Mesodermal cell (in vitro differentiated cells): ENCODE measurements around the gene TTLL7. TPM values are rescaled to one million over a fixed set of nuclear protein-coding genes. Genes with fewer than 3 reads are reported as not detected.

Experiments
- H3K27ac ChIP-seq: 2 replicates; pipeline ENCODE4 v1.7.0; 2013; ENCODE audit warnings: mild to moderate bottlenecking, low read depth, low read length, moderate library complexity; ENCODE audit not compliant: severe bottlenecking
- H3K36me3 ChIP-seq: 2 replicates; pipeline ENCODE4 v1.7.1; 2013; ENCODE audit warnings: mild to moderate bottlenecking, low read length, moderate library complexity; ENCODE audit not compliant: control insufficient read depth, insufficient read depth
- H3K4me1 ChIP-seq: one replicate; pipeline ENCODE4 v1.7.1; 2013; ENCODE audit warnings: mild to moderate bottlenecking, low read length; ENCODE audit not compliant: insufficient read depth, control insufficient read depth, poor library complexity, severe bottlenecking
- H3K4me3 ChIP-seq: 2 replicates; pipeline ENCODE4 v1.7.0; 2013; ENCODE audit warnings: low read length, control low read depth, mild to moderate bottlenecking; ENCODE audit not compliant: insufficient read depth, poor library complexity, severe bottlenecking; ENCODE audit errors: extremely low read depth
- H3K9me3 ChIP-seq: 2 replicates; pipeline ENCODE4 v1.7.1; 2013; ENCODE audit warnings: mild to moderate bottlenecking, low read length, moderate library complexity; ENCODE audit not compliant: control insufficient read depth
- WGBS, 2 experiments: methylation state at CpG; one replicate each; pipeline ENCODE4 v1.1.5; 2013; ENCODE audit warnings: missing lambda C conversion rate in 2 of 2; ENCODE audit not compliant: insufficient coverage in 2 of 2; 5-methylcytosine and 5-hydroxymethylcytosine counted together
- polyA plus RNA-seq, 2 experiments: library from polyadenylated mRNA; stranded (reverse); fragments of 50-300 nt; gene quantifications; one replicate each; pipeline ENCODE4 v1.2.3, GENCODE V29; 2013

Gene TTLL7, protein sequence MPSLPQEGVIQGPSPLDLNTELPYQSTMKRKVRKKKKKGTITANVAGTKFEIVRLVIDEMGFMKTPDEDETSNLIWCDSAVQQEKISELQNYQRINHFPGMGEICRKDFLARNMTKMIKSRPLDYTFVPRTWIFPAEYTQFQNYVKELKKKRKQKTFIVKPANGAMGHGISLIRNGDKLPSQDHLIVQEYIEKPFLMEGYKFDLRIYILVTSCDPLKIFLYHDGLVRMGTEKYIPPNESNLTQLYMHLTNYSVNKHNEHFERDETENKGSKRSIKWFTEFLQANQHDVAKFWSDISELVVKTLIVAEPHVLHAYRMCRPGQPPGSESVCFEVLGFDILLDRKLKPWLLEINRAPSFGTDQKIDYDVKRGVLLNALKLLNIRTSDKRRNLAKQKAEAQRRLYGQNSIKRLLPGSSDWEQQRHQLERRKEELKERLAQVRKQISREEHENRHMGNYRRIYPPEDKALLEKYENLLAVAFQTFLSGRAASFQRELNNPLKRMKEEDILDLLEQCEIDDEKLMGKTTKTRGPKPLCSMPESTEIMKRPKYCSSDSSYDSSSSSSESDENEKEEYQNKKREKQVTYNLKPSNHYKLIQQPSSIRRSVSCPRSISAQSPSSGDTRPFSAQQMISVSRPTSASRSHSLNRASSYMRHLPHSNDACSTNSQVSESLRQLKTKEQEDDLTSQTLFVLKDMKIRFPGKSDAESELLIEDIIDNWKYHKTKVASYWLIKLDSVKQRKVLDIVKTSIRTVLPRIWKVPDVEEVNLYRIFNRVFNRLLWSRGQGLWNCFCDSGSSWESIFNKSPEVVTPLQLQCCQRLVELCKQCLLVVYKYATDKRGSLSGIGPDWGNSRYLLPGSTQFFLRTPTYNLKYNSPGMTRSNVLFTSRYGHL
- 4.6 TPM for polyA plus RNA-seq (2013, experiment 1 of 2)
- 5.3 TPM for polyA plus RNA-seq (2013, experiment 2 of 2)

DNA sequence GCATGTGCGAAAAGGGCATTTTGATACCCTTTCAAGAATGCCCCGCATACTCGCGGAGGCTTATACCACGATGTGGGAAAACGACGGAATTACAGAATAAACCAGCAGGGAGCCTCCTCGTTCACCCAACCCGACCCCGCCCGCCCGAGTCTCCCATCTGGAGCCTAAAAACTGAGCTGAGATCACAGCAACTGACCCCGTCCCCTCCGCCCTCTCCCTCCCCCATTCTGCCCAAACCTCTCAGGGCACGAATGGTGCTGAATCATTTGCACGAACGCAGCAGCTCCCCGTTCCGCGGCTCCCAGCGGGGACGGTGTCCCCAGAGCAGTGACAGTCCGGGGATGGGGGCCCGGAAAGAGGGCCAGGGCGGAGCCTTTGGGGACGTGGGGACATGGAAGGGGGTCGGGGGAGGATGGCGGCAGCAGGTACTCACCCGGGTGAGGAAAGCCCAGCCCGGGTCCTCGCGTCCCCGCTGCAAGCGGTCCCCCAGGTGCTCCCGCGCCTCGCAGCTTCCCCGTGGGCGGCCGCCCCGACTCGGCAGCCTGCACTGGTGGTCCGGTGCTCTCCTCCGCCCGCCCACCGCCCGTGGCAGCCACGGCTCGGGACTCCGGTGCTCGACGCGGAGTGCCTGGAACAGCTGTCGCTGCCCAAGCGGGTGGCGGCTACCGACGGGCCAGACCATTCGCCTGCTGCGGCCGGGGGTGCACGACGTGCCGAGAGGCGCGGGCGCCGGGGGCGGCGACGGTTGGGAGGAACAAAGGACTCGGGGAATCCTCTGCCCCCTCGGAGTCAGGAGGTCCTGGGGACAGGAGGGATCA, at the start of gene TTLL7:
Gene TTLL7 (minus strand): TSS at position 635 of the 818 bp plus-strand sequence. CDS start 46,921 bp downstream, outside the sequence.
- no peaks in the 10 kb centered on the region for H3K36me3 ChIP-seq
- no peaks in the 10 kb centered on the region for H3K4me1 ChIP-seq
- 0 to 1% methylated on average over 43 to 57 of the region's 73 CpGs for WGBS, 2 experiments
- H3K27ac ChIP-seq: peak within 1 kb of the TSS; percentile 80
- H3K4me3 ChIP-seq: peak within 1 kb of the TSS; percentile 65
- no peaks in the 10 kb centered on the region for H3K9me3 ChIP-seq

DNA sequence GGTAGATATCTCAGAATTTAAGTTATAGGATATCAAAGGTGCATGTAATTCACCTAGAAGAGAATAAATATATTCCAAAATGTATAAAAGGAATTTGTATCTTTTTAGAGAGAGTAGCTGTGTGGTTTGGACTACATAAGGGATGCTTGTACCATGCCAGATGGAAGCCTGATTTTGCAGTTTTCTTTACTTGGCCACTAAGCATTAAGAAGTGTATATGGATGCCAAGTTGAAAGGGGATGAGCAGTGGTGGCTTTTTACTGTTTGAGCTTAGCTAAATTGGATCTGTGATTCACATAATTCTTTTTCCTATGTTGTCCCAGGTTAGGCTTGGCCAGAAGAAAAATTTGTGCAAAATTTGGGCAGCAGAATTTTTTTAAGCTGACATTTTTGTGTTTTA, 43.5 kb upstream of the TTLL7 start:
- no peaks in the 10 kb centered on the region for H3K36me3 ChIP-seq
- H3K4me3 ChIP-seq: no peak overlapping the region
- no peak overlapping the region for H3K27ac ChIP-seq
- H3K9me3 ChIP-seq: no peaks in the 10 kb centered on the region
- H3K4me1 ChIP-seq: no peaks in the 10 kb centered on the region

DNA sequence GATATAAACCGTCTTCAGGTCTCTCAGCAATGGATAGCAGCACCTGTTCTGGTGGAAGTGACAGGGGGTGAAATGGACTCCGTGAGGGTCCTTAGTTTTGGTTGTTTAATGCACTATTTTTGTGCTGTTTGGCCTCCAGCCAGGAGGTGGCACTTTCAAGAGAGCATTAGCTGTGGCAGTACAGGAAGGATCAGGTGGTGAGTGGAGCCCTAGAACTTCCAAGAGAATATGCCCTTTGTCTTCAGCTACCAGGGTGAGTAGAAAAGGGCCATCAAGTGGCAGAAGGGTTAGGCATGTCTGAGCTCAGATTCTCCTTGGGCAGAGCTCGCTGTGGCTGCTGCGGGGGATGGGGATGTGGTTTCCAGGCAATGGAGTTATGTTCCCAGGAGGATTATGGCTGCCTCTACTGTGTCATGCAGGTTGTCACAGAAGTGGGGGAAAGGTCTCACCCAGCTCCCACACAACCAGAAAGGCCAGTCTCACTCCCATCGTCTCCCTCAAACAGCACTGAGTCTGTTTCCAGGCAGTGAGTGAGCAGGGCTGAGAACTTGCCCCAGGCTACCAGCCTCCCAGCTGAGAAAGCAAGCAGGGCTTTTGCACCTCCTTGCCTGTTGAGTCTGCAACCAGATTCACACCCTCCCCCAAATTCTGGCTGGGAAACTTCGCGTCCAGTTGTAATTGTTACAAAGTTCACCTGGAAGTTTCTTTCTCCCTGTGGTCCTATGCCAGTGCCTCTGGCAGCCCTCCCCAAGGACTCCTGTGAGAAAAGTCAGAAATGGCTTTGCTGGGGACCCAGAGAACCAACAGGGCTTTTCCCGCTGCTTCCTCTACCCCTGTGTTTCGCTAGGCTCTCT, 39.1 kb upstream of the TTLL7 start:
- H3K36me3 ChIP-seq: no peaks in the 10 kb centered on the region
- WGBS, 2 experiments: 65 to 81% methylated on average over 5 to 6 of the region's 9 CpGs
- no peaks in the 10 kb centered on the region for H3K9me3 ChIP-seq

DNA sequence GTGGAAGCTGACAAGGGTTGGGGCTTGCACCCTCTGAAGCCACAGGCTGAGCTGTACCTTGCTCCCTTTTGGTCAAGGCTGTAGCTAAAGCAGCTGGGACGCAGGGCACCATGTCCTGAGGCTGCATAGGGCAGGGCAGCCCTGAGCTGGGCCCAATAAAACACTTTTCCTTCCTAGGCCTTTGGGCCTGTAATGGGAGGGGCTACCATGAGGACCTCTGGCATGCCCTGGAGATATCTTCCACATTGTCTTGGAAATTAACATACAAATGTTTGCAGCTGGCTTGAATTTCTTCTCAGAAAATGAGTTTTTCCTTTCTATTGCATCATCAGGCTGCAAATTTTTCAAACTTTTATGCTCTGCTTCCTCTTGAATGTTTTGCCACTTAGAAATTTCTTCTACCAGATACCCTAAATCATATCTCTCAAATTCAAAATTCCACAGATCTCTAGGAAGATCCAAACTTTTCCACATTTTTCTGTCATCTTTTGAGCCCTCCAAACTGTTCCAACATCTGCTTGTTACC, 32.9 kb upstream of the TTLL7 start:
- Histone ChIP-seq H3K4me3 (no peak overlapping the region), H3K27ac (no peak overlapping the region), H3K4me1 (no peaks in the 10 kb centered on the region), H3K36me3 (no peaks in the 10 kb centered on the region), H3K9me3 (no peaks in the 10 kb centered on the region)
- 71% methylated on average over 1 of the region's 1 CpG; no CpG with 5 or more reads in 1 of the 2 experiments for WGBS, 2 experiments

More for the DNA sequence above, 39.1 kb upstream of the TTLL7 start:
- no peak overlapping the region for H3K27ac ChIP-seq
- no peaks in the 10 kb centered on the region for H3K4me1 ChIP-seq
- no peak overlapping the region for H3K4me3 ChIP-seq

DNA sequence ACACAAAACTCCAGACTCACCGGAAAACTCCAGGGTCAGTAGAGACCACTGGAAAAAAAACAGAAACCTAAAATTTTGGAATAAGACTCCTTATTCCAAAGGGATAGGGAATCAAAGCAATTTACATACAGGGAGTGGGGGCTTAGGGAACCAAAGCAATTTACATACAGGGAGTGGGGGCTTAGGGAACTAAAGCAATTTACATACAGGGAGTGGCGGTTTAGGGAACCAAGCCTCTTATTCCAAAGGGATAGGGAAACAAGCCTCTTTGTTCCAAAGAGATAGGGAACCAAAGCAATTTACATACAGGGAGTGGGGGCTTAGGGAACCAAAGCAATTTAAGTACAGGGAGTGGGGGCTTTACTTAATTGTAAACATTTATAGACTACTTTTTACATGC, 28.4 kb upstream of the TTLL7 start:
- Histone ChIP-seq H3K27ac (no peak overlapping the region), H3K36me3 (no peaks in the 10 kb centered on the region), H3K4me1 (no peaks in the 10 kb centered on the region), H3K9me3 (no peaks in the 10 kb centered on the region), H3K4me3 (no peak overlapping the region)
- WGBS, 2 experiments: 0% methylated on average over 1 of the region's 2 CpGs; no CpG with 5 or more reads in 1 of the 2 experiments

DNA sequence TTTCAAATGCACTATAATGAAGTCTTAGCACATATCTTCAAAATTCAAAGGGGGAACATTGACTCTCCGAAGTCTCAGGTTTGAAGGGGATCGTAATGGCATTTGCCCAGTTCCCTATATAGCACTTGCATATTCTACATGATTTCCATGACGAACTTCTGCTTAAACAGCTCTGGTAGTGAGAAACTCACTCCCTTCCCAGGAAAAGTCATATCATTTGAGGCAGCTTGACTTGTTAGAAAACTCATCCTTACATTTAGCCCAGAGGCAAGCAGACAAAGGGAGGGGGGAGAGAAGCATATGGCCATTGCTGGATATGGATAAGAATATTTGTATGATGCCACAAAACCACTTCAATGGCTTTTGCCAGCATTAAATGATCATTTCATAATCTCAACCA, 27.0 kb upstream of the TTLL7 start:
- Histone ChIP-seq H3K4me3 (no peak overlapping the region), H3K4me1 (no peaks in the 10 kb centered on the region), H3K27ac (no peak overlapping the region), H3K9me3 (peaks cover 4% of the 10 kb centered on the region), H3K36me3 (no peaks in the 10 kb centered on the region)
- WGBS, 2 experiments: 40 to 80% methylated on average over 1 to 3 of the region's 3 CpGs

DNA sequence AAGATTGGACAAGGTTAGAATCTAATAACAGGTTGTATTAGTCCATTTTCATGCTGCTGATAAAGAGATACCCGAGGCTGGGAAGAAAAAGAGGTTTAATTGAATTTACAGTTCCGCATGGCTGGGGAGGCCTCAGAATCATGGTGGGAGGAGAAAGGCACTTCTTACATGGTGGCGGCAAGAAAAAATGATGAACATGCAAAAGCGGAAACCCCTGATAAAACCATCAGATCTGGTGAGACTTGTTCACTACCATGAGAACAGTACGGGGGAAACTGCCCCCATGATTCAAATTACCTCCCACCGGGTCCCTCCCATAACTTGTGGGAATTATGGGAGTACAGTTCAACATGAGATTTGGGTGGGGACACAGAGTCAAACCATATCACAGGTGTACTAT, 22.9 kb upstream of the TTLL7 start:
- H3K9me3 ChIP-seq: peaks cover 4% of the 10 kb centered on the region
- WGBS, 2 experiments: 71 to 100% methylated on average over 1 to 2 of the region's 6 CpGs
- no peaks in the 10 kb centered on the region for H3K4me1 ChIP-seq
- no peak overlapping the region for H3K27ac ChIP-seq
- no peaks in the 10 kb centered on the region for H3K36me3 ChIP-seq
- H3K4me3 ChIP-seq: no peak overlapping the region

DNA sequence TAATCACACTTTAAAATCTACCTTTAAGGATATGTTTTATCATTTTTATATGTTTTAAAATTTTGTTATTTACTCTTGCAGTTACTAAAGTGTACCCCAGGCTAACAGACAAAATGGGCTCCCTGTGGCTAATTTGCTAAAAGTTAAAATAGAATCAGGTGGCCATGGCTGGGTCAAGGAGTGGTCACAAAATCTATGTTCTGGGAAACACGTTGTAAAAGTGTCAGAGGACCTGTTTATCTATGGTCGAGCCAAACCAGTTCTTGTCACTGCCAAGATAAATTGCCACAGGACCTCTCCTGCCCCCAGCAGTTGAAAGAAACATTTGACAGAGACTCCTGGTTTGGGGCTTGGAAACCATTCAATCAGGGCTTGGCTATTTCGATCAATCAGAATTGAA, 21.2 kb upstream of the TTLL7 start:
- Histone ChIP-seq H3K4me1 (no peaks in the 10 kb centered on the region), H3K9me3 (peaks cover 4% of the 10 kb centered on the region), H3K36me3 (no peaks in the 10 kb centered on the region), H3K4me3 (no peak overlapping the region), H3K27ac (no peak overlapping the region)
- WGBS, 2 experiments: 49 to 60% methylated on average over 3 of the region's 3 CpGs

DNA sequence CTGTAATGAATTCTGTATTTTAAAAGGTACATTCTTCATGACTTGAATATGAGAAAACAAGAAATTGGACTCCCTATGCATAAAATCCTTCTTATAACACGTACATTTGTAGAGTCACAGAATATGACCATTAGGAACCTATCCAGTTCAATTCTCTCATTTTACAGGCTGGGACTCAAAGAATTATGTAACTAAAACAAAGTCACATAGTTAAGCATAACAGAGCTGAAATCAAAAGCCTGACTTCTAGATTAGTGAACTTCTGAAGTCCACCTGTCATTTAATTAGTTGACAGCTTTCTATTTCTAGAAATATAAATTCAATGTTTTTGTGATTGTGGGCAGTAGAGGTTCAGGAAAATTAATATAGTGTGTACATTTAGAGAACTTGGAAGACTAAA, 20.3 kb upstream of the TTLL7 start:
- no peaks in the 10 kb centered on the region for H3K36me3 ChIP-seq
- H3K4me3 ChIP-seq: no peak overlapping the region
- WGBS, 2 experiments: 57 to 82% methylated on average over 1 of the region's 1 CpG
- H3K4me1 ChIP-seq: no peaks in the 10 kb centered on the region
- H3K27ac ChIP-seq: no peak overlapping the region
- H3K9me3 ChIP-seq: peaks cover 4% of the 10 kb centered on the region
